ENCODE measurements around the gene LPAR2. TPM values are rescaled to one million over a fixed set of nuclear protein-coding genes. Genes with fewer than 3 reads are reported as not detected.

Gene LPAR2
- total and polyA plus RNA-seq, 2 of the 13 experiments (the other 11 are each of a cell fraction or from before 2014, with no cell fraction given): 0.86 to 3.6 TPM

- TF ChIP-seq NFAT5 (CRISPR knock-in tag; IDR thresholded peaks at IDR 0.05) (0 out of 2 replicates have a peak, but pooled peaks have one; percentile 69), SIX1 (CRISPR knock-in tag; IDR thresholded peaks at IDR 0.05; ENCODE audit: borderline replicate concordance) (no peak), NR2C2 (CRISPR knock-in tag; IDR thresholded peaks at IDR 0.05; ENCODE audit: borderline replicate concordance) (peak; percentile 98), HCFC1 (IDR thresholded peaks at IDR 0.05; ENCODE audit: low read depth, low read length) (peak; percentile 76), GABPB1 (CRISPR knock-in tag; IDR thresholded peaks at IDR 0.05) (peak; percentile 95), REPIN1 (CRISPR knock-in tag; IDR thresholded peaks at IDR 0.05; ENCODE audit: borderline replicate concordance, low read depth) (peak; percentile 66; the same call in 1 of the 2 replicates), AKAP8 (CRISPR knock-in tag; IDR thresholded peaks at IDR 0.05) (no peak), TBX2 (CRISPR knock-in tag; IDR thresholded peaks at IDR 0.05; ENCODE audit: borderline replicate concordance) (peak; percentile 84)
- TF ChIP-seq, protein P1, sequence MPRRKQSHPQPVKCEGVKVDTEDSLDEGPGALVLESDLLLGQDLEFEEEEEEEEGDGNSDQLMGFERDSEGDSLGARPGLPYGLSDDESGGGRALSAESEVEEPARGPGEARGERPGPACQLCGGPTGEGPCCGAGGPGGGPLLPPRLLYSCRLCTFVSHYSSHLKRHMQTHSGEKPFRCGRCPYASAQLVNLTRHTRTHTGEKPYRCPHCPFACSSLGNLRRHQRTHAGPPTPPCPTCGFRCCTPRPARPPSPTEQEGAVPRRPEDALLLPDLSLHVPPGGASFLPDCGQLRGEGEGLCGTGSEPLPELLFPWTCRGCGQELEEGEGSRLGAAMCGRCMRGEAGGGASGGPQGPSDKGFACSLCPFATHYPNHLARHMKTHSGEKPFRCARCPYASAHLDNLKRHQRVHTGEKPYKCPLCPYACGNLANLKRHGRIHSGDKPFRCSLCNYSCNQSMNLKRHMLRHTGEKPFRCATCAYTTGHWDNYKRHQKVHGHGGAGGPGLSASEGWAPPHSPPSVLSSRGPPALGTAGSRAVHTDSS (CRISPR knock-in tag; conservative IDR thresholded peaks at IDR 0.05): peak; percentile 38; the same call in 1 of the 2 replicates
- TF ChIP-seq, protein P2, sequence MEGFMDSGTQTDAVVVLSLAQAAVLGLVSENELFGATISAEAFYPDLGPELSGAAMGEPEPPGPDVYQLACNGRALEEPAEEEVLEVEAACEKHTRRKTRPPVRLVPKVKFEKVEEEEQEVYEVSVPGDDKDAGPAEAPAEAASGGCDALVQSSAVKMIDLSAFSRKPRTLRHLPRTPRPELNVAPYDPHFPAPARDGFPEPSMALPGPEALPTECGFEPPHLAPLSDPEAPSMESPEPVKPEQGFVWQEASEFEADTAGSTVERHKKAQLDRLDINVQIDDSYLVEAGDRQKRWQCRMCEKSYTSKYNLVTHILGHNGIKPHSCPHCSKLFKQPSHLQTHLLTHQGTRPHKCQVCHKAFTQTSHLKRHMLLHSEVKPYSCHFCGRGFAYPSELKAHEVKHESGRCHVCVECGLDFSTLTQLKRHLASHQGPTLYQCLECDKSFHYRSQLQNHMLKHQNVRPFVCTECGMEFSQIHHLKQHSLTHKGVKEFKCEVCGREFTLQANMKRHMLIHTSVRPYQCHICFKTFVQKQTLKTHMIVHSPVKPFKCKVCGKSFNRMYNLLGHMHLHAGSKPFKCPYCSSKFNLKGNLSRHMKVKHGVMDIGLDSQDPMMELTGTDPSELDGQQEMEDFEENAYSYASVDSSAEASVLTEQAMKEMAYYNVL (CRISPR knock-in tag; IDR thresholded peaks at IDR 0.05; ENCODE audit: borderline replicate concordance): peak; percentile 50; the same call in 1 of the 2 replicates
- TF ChIP-seq, protein P3, sequence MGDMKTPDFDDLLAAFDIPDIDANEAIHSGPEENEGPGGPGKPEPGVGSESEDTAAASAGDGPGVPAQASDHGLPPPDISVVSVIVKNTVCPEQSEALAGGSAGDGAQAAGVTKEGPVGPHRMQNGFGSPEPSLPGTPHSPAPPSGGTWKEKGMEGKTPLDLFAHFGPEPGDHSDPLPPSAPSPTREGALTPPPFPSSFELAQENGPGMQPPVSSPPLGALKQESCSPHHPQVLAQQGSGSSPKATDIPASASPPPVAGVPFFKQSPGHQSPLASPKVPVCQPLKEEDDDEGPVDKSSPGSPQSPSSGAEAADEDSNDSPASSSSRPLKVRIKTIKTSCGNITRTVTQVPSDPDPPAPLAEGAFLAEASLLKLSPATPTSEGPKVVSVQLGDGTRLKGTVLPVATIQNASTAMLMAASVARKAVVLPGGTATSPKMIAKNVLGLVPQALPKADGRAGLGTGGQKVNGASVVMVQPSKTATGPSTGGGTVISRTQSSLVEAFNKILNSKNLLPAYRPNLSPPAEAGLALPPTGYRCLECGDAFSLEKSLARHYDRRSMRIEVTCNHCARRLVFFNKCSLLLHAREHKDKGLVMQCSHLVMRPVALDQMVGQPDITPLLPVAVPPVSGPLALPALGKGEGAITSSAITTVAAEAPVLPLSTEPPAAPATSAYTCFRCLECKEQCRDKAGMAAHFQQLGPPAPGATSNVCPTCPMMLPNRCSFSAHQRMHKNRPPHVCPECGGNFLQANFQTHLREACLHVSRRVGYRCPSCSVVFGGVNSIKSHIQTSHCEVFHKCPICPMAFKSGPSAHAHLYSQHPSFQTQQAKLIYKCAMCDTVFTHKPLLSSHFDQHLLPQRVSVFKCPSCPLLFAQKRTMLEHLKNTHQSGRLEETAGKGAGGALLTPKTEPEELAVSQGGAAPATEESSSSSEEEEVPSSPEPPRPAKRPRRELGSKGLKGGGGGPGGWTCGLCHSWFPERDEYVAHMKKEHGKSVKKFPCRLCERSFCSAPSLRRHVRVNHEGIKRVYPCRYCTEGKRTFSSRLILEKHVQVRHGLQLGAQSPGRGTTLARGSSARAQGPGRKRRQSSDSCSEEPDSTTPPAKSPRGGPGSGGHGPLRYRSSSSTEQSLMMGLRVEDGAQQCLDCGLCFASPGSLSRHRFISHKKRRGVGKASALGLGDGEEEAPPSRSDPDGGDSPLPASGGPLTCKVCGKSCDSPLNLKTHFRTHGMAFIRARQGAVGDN (CRISPR knock-in tag; IDR thresholded peaks at IDR 0.05): peak; percentile 73
Measured at GRCh38 chr19:19663256-19664120, 35.5 kb upstream of the LPAR2 start, which contains the start of gene ATP13A1 (continued).

All from HepG2 (cell line).